Endothelial cell (in vitro differentiated cells): ENCODE results near the gene KANK4. TPM values are rescaled to one million over a fixed set of nuclear protein-coding genes. Genes with fewer than 3 reads are reported as not detected.
"Not testable (repeated sequence)": the region's sequence is repeated elsewhere in the genome, so short reads cannot be mapped to it uniquely, and the experiment has no call there.

Source experiments
- DNase-seq: peaks from one replicate; pipeline ENCODE4 v3.0.0; 2021; ENCODE audit warnings: low spot score
- H3K27ac Mint-ChIP-seq: one replicate; pipeline ENCODE4 v1.8.0; 2021; ENCODE audit warnings: mixed read lengths, inconsistent platforms; ENCODE audit not compliant: unreplicated experiment
- H3K27me3 Mint-ChIP-seq: one replicate; pipeline ENCODE4 v1.8.0; 2021; ENCODE audit warnings: mild to moderate bottlenecking, moderate library complexity, mixed read lengths, inconsistent platforms; ENCODE audit not compliant: unreplicated experiment
- H3K36me3 Mint-ChIP-seq: one replicate; pipeline ENCODE4 v1.8.0; 2021; ENCODE audit warnings: mild to moderate bottlenecking, low read depth, mixed read lengths, inconsistent platforms; ENCODE audit not compliant: unreplicated experiment
- H3K4me1 Mint-ChIP-seq: one replicate; pipeline ENCODE4 v1.8.0; 2021; ENCODE audit warnings: mild to moderate bottlenecking, mixed read lengths, inconsistent platforms; ENCODE audit not compliant: unreplicated experiment
- H3K4me3 Mint-ChIP-seq: one replicate; pipeline ENCODE4 v1.8.0; 2021; ENCODE audit warnings: mild to moderate bottlenecking, mixed read lengths, inconsistent platforms; ENCODE audit not compliant: unreplicated experiment
- H3K9me3 Mint-ChIP-seq: one replicate; pipeline ENCODE4 v1.8.0; 2021; ENCODE audit warnings: mixed read lengths, inconsistent platforms; ENCODE audit not compliant: unreplicated experiment
- CTCF ChIP-seq: fragments of 200-600 bp; sonication (generic); IDR thresholded peaks from one replicate; pipeline ENCODE4 v1.5.0; 2021; ENCODE audit warnings: antibody characterized with exemption; ENCODE audit not compliant: unreplicated experiment
- total RNA-seq: library from RNA; stranded (reverse); fragmentation: NEBNext Ultra II Directional; extraction: Animal tissue kit (Norgen Biotek cat#: 25700); gene quantifications from one replicate; pipeline ENCODE4 v1.2.1, GENCODE V29; 2021; ENCODE audit not compliant: unreplicated experiment

Gene KANK4
- total RNA-seq, 1 donor from 2014 or later, result 1.4 TPM

GRCh38 chr1:62222321-62222720 is 96.9 kb downstream of the KANK4 start:
- H3K4me1 Mint-ChIP-seq, result no peaks in the 10 kb centered on the region
- no peak overlapping the region for H3K27ac Mint-ChIP-seq

GRCh38 chr1:62221171-62221570 is 98.1 kb downstream of the KANK4 start:
- DNase-seq, result no peak
- Mint-ChIP-seq H3K4me1 (no peaks in the 10 kb centered on the region), H3K27me3 (no peaks in the 10 kb centered on the region), H3K36me3 (no peaks in the 10 kb centered on the region), H3K4me3 (no peak overlapping the region), H3K9me3 (no peaks in the 10 kb centered on the region), H3K27ac (no peak overlapping the region)
- TF ChIP-seq CTCF, result no peak

More at GRCh38 chr1:62222321-62222720, 96.9 kb downstream of the KANK4 start:
- Mint-ChIP-seq H3K36me3 (no peaks in the 10 kb centered on the region), H3K27me3 (no peaks in the 10 kb centered on the region), H3K4me3 (no peak overlapping the region), H3K9me3 (no peaks in the 10 kb centered on the region)
- TF ChIP-seq CTCF, result no peak
- no peak for DNase-seq

GRCh38 chr1:62220456-62220855 is 98.8 kb downstream of the KANK4 start:
- not testable (repeated sequence) for H3K36me3 Mint-ChIP-seq, H3K4me3 Mint-ChIP-seq, DNase-seq, H3K27ac Mint-ChIP-seq, H3K27me3 Mint-ChIP-seq, H3K4me1 Mint-ChIP-seq, H3K9me3 Mint-ChIP-seq

GRCh38 chr1:62218604-62219003 is 100.6 kb downstream of the KANK4 start:
- H3K36me3 Mint-ChIP-seq, result no peaks in the 10 kb centered on the region
- H3K4me1 Mint-ChIP-seq, result no peaks in the 10 kb centered on the region
- DNase-seq, result no peak
- TF ChIP-seq CTCF, result no peak
- no peak overlapping the region for H3K4me3 Mint-ChIP-seq
- no peak overlapping the region for H3K27ac Mint-ChIP-seq
- H3K9me3 Mint-ChIP-seq, result no peaks in the 10 kb centered on the region
- no peaks in the 10 kb centered on the region for H3K27me3 Mint-ChIP-seq

- H3K4me3 Mint-ChIP-seq, result no peak overlapping the region
- peaks cover 12% of the 10 kb centered on the region for H3K9me3 Mint-ChIP-seq
- no peak for DNase-seq
- peaks cover 33% of the 10 kb centered on the region for H3K36me3 Mint-ChIP-seq
- no peak for TF ChIP-seq CTCF
- H3K27me3 Mint-ChIP-seq, result no peaks in the 10 kb centered on the region
- H3K4me1 Mint-ChIP-seq, result peaks cover 14% of the 10 kb centered on the region
- no peak overlapping the region for H3K27ac Mint-ChIP-seq
Measured at GRCh38 chr1:62213075-62213914, 105.9 kb downstream of the KANK4 start.
